SK-N-SH (cell line): Measurements from ENCODE around the gene PCBP3. TPM values are rescaled to one million over a fixed set of nuclear protein-coding genes. Genes with fewer than 3 reads are reported as not detected.

ENCODE experiments used
- CTCF ChIA-PET: fragments of 300-600, 350-600 bp; formaldehyde crosslinking; extraction: SDS; loops from one replicate; lab custom pipeline; 2021; lab: Yijun Ruan, JAX
- POLR2A ChIA-PET: fragments of 350-600 bp; sonication (Branson Sonifier 250); formaldehyde crosslinking; extraction: SDS; loops from one replicate; lab custom pipeline; 2020; ENCODE audit warnings: antibody characterized with exemption, inconsistent platforms; lab: Yijun Ruan, JAX
- DNase-seq: peaks from one replicate; pipeline ENCODE4 v3.0.0; 2012
- H2AFZ ChIP-seq: fragments of 200-600 bp; sonication (generic); 2 replicates; pipeline ENCODE4 v1.8.1; 2016; ENCODE audit warnings: antibody characterized with exemption, mild to moderate bottlenecking, low read depth
- H3F3A ChIP-seq: fragments of 200-600 bp; sonication (generic); replicated peaks from 2 replicates; pipeline ENCODE3; 2016; ENCODE audit warnings: antibody characterized with exemption, mild to moderate bottlenecking; ENCODE audit not compliant: insufficient read depth
- H3K27ac ChIP-seq, 2 experiments: fragments of 200-500 bp in 1 of 2; fragments of 200-600 bp in 1 of 2; sonication (Bioruptor generic) in 1 of 2; sonication (generic), shearing (Covaris generic) in 1 of 2; 2 replicates each; pipeline versions ENCODE4 v1.5.1 to v1.6.1; 2014 to 2016; ENCODE audit warnings: low read depth in 2 of 2, inconsistent platforms in 1 of 2, low read length in 1 of 2, mild to moderate bottlenecking in 1 of 2, mixed read lengths in 1 of 2
- H3K27me3 ChIP-seq: fragments of 200-600 bp; sonication (generic), shearing (Covaris generic); 2 replicates; pipeline ENCODE4 v1.6.1; 2016; ENCODE audit warnings: mixed run types; ENCODE audit not compliant: insufficient read depth
- H3K36me3 ChIP-seq, 2 experiments: fragments of 200-500 bp in 1 of 2; fragments of 200-600 bp in 1 of 2; sonication (Bioruptor generic) in 1 of 2; sonication (generic) in 1 of 2; replicated peaks in 1 of 2; 2 replicates each; pipeline versions ENCODE3 to v1.5.1; 2014 to 2016; ENCODE audit warnings: low read length in 1 of 2, mild to moderate bottlenecking in 1 of 2; ENCODE audit not compliant: insufficient read depth in 2 of 2, control insufficient read depth in 1 of 2
- H3K4me1 ChIP-seq, 2 experiments: fragments of 200-500 bp in 1 of 2; fragments of 200-600 bp in 1 of 2; sonication (Bioruptor generic) in 1 of 2; sonication (generic), shearing (Covaris generic) in 1 of 2; 2 replicates each; pipeline versions ENCODE4 v1.5.1 to v1.6.1; 2014 to 2016; ENCODE audit warnings: low read depth in 1 of 2, low read length in 1 of 2, mixed run types in 1 of 2; ENCODE audit not compliant: insufficient read depth in 2 of 2, control insufficient read depth in 1 of 2
- H3K4me2 ChIP-seq: fragments of 200-600 bp; sonication (generic), shearing (Covaris generic); 2 replicates; pipeline ENCODE4 v1.6.1; 2017; ENCODE audit warnings: mixed run types
- H3K4me3 ChIP-seq, 2 experiments: fragments of 200-500 bp in 1 of 2; fragments of 200-600 bp in 1 of 2; sonication (Bioruptor generic) in 1 of 2; sonication (generic), shearing (Covaris generic) in 1 of 2; 2 replicates each; pipeline versions ENCODE4 v1.5.1 to v1.8.1; 2014 to 2016; ENCODE audit warnings: low read depth in 2 of 2, inconsistent platforms in 1 of 2, low read length in 1 of 2, mild to moderate bottlenecking in 1 of 2, mixed read lengths in 1 of 2, moderate library complexity in 1 of 2
- H3K79me2 ChIP-seq: fragments of 200-600 bp; sonication (generic); 2 replicates; pipeline ENCODE4 v1.8.1; 2017; ENCODE audit warnings: mild to moderate bottlenecking; ENCODE audit not compliant: insufficient read depth
- H3K9ac ChIP-seq: fragments of 200-600 bp; sonication (generic); 2 replicates; pipeline ENCODE4 v1.6.1; 2017; ENCODE audit warnings: mixed run types
- H3K9me2 ChIP-seq: fragments of 200-600 bp; sonication (generic); 2 replicates; pipeline ENCODE4 v1.6.1; 2017; ENCODE audit warnings: mixed run types
- H3K9me3 ChIP-seq: fragments of 200-600 bp; sonication (generic); 2 replicates; pipeline ENCODE4 v1.6.1; 2017; ENCODE audit warnings: mixed run types, mild to moderate bottlenecking, moderate library complexity
- H4K20me1 ChIP-seq: fragments of 200-600 bp; sonication (generic); 2 replicates; pipeline ENCODE4 v1.6.1; 2017; ENCODE audit warnings: mild to moderate bottlenecking, mixed run types; ENCODE audit not compliant: insufficient read depth
- CHD2 ChIP-seq: fragments of 150-350 bp; IDR thresholded peaks from 2 replicates; pipeline ENCODE4 v1.6.1; 2018; ENCODE audit warnings: low read length; ENCODE audit not compliant: partially characterized antibody
- ELF1 ChIP-seq: IDR thresholded peaks from 2 replicates; pipeline ENCODE4 v1.4.0; 2012
- FOSL2 ChIP-seq: IDR thresholded peaks from 2 replicates; pipeline ENCODE4 v1.4.0; 2012; ENCODE audit warnings: low read depth, mild to moderate bottlenecking, moderate library complexity, borderline replicate concordance
- FOXJ3 ChIP-seq: sonication (generic); formaldehyde crosslinking; IDR thresholded peaks from 2 replicates; pipeline ENCODE4 v1.5.1; 2020; ENCODE audit warnings: mild to moderate bottlenecking, missing genetic modification reagents
- MXI1 ChIP-seq: IDR thresholded peaks from 2 replicates; pipeline ENCODE4 v1.6.1; 2012; ENCODE audit warnings: mild to moderate bottlenecking, low read depth, low read length, improper control_type of control experiment
- NFIC ChIP-seq: IDR thresholded peaks from 2 replicates; pipeline ENCODE4 v1.4.0; 2012; ENCODE audit warnings: borderline replicate concordance
- PBX3 ChIP-seq: IDR thresholded peaks from 2 replicates; pipeline ENCODE4; 2012
- POLR2AphosphoS5 ChIP-seq: IDR thresholded peaks from 2 replicates; pipeline ENCODE4 v1.6.1; 2012; ENCODE audit warnings: low read depth, low read length
- RCOR1 ChIP-seq: fragments of 150-350 bp; IDR thresholded peaks from 2 replicates; pipeline ENCODE4 v1.6.1; 2017; ENCODE audit warnings: antibody characterized with exemption, low read length
- REST ChIP-seq: IDR thresholded peaks from 2 replicates; pipeline ENCODE4 v1.6.1; 2012; ENCODE audit warnings: mild to moderate bottlenecking, low read depth, low read length, moderate library complexity
- RFX5 ChIP-seq: IDR thresholded peaks from 2 replicates; pipeline ENCODE4 v1.6.1; 2012; ENCODE audit warnings: mild to moderate bottlenecking, improper control_type of control experiment, low read length
- SIN3A ChIP-seq: IDR thresholded peaks from 2 replicates; pipeline ENCODE4 v1.6.1; 2012; ENCODE audit warnings: low read depth, mild to moderate bottlenecking, low read length, moderate library complexity, borderline replicate concordance
- TEAD4 ChIP-seq: IDR thresholded peaks from 2 replicates; pipeline ENCODE4 v1.4.0; 2012; ENCODE audit warnings: mild to moderate bottlenecking, borderline replicate concordance; ENCODE audit not compliant: insufficient read depth
- ZBTB33 ChIP-seq: IDR thresholded peaks from 2 replicates; pipeline ENCODE4 v1.4.0; 2012; ENCODE audit warnings: low read depth, borderline replicate concordance
- WGBS: methylation state at CpG from one replicate; pipeline ENCODE4 v1.1.6; 2017; ENCODE audit warnings: low lambda C conversion rate; 5-methylcytosine and 5-hydroxymethylcytosine counted together
- polyA plus RNA-seq, 3 experiments: library from polyadenylated mRNA; depleted of rRNA; stranded (reverse); fragments of >200 nt; gene quantifications; 2 replicates each; pipeline ENCODE4 v1.2.3, GENCODE V29; 2012
- TF ChIP-seq, protein P1 (sequence below): IDR thresholded peaks from 2 replicates; pipeline ENCODE4 v1.4.0; 2012; ENCODE audit warnings: low read depth
- TF ChIP-seq, protein P2 (sequence below): fragments of 150-350 bp; IDR thresholded peaks from 2 replicates; pipeline ENCODE4 v1.6.1; 2016; ENCODE audit warnings: mild to moderate bottlenecking, low read depth, low read length

Gene PCBP3
- polyA plus RNA-seq, 1 of the 3 experiments (the other 2 are of a cell fraction): 9.5 TPM

DNA sequence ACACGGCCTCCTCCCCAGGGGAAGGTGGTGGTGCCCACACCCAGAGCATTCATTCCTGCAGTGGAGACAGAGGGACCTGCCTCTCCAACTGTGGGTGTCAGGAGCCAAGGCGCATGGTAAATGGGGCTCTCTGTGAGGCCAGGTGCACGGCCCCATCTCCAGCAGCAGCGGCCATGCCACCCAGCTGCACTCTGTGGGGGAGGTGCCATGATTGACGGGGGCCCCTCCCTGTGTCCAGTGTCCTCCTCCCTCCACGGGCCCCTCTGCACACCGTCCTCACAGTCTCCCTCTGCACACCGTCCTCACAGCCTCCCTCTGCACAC lies 254.5 kb downstream of the PCBP3 start (continued):
- TF ChIP-seq REST: no peak
- TF ChIP-seq PBX3: no peak
- no peak for TF ChIP-seq RCOR1
- no peak for TF ChIP-seq NFIC
- TF ChIP-seq, protein P1, sequence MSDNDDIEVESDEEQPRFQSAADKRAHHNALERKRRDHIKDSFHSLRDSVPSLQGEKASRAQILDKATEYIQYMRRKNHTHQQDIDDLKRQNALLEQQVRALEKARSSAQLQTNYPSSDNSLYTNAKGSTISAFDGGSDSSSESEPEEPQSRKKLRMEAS: no peak
- no peak for TF ChIP-seq POLR2AphosphoS5
- TF ChIP-seq FOXJ3 (CRISPR knock-in tag): no peak
- no peak for TF ChIP-seq MXI1
- TF ChIP-seq SIN3A: no peak
- TF ChIP-seq ELF1: no peak

DNA sequence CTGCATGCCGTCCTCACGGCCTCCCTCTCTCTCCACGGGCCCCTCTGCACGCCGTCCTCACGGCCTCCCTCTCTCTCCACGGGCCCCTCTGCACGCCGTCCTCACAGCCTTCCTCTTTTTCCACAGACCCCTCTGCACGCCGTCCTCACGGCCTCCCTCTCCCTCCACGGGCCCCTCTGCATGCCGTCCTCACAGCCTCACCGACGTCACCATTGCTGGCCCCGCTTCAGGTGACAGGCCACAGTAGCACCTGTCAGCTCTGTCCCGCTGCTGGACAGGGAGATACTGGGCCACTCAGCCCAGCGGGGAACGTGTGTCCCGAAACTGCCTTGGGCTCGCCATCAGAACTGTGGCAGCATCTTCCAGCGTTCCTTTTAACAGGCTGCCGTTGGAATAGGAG lies 255.3 kb downstream of the PCBP3 start:
- POLR2A ChIA-PET: no interaction called here
- DNase-seq: no peak

More for the DNA sequence above, 255.3 kb downstream of the PCBP3 start:
- CTCF ChIA-PET: no interaction called here
- Histone ChIP-seq H3K4me1 (peaks cover 0 to 23% of the 10 kb centered on the region in 2 experiments; a peak in 3 of 4 replicates), H3K4me2 (no peak overlapping the region), H3K9me2 (no peaks in the 10 kb centered on the region), H3K9ac (no peak overlapping the region), H3F3A (no peaks in the 10 kb centered on the region), H2AFZ (no peak overlapping the region), H3K9me3 (no peaks in the 10 kb centered on the region), H4K20me1 (no peaks in the 10 kb centered on the region), H3K79me2 (no peaks in the 10 kb centered on the region), H3K36me3 (peaks cover 0 to 8% of the 10 kb centered on the region in 2 experiments), H3K27me3 (no peaks in the 10 kb centered on the region), H3K4me3 (no peak overlapping the region), H3K27ac (no peak overlapping the region)
- WGBS: 90% methylated on average over 24 of the region's 24 CpGs
- TF ChIP-seq ELF1 (no peak), CHD2 (no peak), RFX5 (no peak), ZBTB33 (no peak), NFIC (no peak), FOSL2 (no peak), POLR2AphosphoS5 (no peak), FOXJ3 (CRISPR knock-in tag) (no peak), TEAD4 (no peak), SIN3A (no peak), MXI1 (no peak)
- TF ChIP-seq, protein P2, sequence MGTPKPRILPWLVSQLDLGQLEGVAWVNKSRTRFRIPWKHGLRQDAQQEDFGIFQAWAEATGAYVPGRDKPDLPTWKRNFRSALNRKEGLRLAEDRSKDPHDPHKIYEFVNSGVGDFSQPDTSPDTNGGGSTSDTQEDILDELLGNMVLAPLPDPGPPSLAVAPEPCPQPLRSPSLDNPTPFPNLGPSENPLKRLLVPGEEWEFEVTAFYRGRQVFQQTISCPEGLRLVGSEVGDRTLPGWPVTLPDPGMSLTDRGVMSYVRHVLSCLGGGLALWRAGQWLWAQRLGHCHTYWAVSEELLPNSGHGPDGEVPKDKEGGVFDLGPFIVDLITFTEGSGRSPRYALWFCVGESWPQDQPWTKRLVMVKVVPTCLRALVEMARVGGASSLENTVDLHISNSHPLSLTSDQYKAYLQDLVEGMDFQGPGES: no peak
